Immature natural killer cell (primary cell): ENCODE results near the gene SWAP70. TPM values are rescaled to one million over a fixed set of nuclear protein-coding genes. Genes with fewer than 3 reads are reported as not detected.
"Not testable (repeated sequence)": the region's sequence is repeated elsewhere in the genome, so short reads cannot be mapped to it uniquely, and the experiment has no call there.

Experiments used
- DNase-seq, 3 donors: peaks; one replicate each; pipeline ENCODE4 v3.0.0; 2022; ENCODE audit warnings: mixed read lengths in 1 of 3
- H3K27ac Mint-ChIP-seq, 6 donors: one replicate each; pipeline ENCODE4 v1.8.0; 2020; ENCODE audit warnings: mixed read lengths in 6 of 6, mild to moderate bottlenecking in 5 of 6, inconsistent platforms in 4 of 6, moderate library complexity in 3 of 6
- H3K27me3 Mint-ChIP-seq, 3 donors: one replicate each; pipeline ENCODE4 v1.8.0; 2020 to 2021; ENCODE audit warnings: low read depth in 3 of 3, mild to moderate bottlenecking in 3 of 3, mixed read lengths in 3 of 3, moderate library complexity in 3 of 3, inconsistent platforms in 1 of 3
- H3K36me3 Mint-ChIP-seq, 3 donors: one replicate each; pipeline ENCODE4 v1.8.0; 2020; ENCODE audit warnings: mixed read lengths in 3 of 3, inconsistent platforms in 2 of 3, mild to moderate bottlenecking in 2 of 3
- H3K4me1 Mint-ChIP-seq, 2 donors: one replicate each; pipeline ENCODE4 v1.8.0; 2020; ENCODE audit warnings: inconsistent platforms in 2 of 2, mild to moderate bottlenecking in 2 of 2, mixed read lengths in 2 of 2, moderate library complexity in 1 of 2
- H3K4me3 Mint-ChIP-seq, 5 donors: one replicate each; pipeline ENCODE4 v1.8.0; 2020; ENCODE audit warnings: mild to moderate bottlenecking in 5 of 5, mixed read lengths in 5 of 5, inconsistent platforms in 3 of 5, moderate library complexity in 3 of 5
- H3K9me3 Mint-ChIP-seq, 6 donors: one replicate each; pipeline ENCODE4 v1.8.0; 2020; ENCODE audit warnings: mild to moderate bottlenecking in 6 of 6, mixed read lengths in 6 of 6, inconsistent platforms in 4 of 6, moderate library complexity in 3 of 6
- polyA plus RNA-seq, 3 donors: library from polyadenylated mRNA; unstranded; fragments of 300-500 nt; fragmentation: Illumina TruSeq; gene quantifications; one replicate each; pipeline ENCODE4 v1.2.3, GENCODE V29; 2021

SWAP70 gene
- polyA plus RNA-seq, 3 donors from 2014 or later, result 2.4 to 12.3 (median 9.8) TPM

DNA sequence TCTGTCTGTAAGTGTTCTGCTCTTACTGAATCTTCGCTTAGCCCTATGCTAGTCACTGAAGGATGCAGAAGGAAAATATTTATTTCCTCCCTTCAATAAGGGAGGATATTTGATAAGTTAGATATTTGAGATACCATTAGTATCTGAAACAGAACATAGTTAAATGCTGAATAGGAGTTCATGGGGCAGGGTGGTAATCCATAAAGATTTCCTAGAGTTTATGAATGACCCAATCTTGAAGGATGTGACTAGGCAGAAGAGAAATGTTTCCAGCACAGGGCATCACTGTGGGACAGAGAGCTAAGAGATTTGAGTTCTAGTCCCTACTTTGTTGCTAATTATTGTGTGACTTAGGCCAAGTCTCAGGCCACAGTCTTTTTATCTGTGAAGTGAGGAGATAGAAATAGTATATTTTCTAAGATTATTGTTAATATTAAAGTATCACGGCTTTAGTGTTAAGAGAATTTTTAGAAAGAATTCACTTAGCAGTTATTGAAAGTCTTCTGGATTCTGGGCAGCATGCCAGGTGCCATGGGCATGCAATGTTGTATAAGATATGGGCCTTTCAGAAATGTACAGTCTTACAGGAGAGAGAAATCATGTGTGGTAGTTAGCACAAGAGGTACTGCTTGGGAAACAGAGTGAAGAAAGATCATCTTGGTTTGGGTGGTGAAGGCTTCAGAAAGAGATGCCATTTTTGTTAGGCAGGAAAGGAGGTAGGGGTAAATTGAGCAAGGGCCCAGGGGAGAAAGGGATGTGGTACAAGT is 24.0 kb downstream of the SWAP70 start:
- Mint-ChIP-seq H3K9me3 (no peaks in the 10 kb centered on the region), H3K36me3 (no peaks in the 10 kb centered on the region), H3K27ac (no peak overlapping the region), H3K4me3 (no peak overlapping the region), H3K4me1 (no peaks in the 10 kb centered on the region), H3K27me3 (peaks cover 0 to 2% (median 0%) of the 10 kb centered on the region in 3 donors)
- DNase-seq, result no peak

DNA sequence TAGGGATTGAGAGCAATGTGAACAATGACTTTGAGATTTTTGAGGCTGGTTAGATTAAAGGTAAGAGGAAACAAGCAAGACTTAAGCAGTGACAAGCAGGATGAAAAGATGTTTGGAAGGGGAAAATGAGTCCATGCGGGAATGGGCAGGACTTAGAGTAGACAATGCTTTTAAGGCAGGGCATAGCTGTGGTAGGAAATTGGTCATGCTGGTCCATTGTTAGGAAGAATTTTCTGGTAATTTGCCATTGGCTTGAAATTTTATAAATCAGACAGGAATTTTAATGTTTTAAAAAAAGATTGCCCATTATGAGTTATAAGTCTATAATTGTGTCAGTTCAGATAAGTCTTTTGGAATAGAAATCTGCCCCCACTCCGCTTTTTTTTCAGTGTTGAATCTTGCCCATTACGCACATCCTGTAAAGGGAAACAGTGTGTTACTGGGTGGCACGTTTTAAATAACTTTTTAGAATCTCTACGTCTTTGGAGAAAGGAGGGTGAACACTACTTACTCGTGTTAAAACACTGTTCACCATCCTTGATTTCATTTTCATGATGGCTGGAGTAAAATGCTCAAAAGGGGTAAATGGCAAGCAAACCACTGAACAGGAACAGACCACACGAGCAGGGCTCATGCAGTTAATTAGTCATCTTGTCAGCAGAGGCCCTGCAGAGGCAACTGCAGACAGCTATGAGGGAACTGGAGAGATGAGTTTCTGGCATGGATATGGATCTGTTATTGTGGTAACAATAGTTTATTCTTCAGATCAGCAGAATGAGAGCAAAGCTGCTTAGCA is 25.0 kb downstream of the SWAP70 start:
- no peaks in the 10 kb centered on the region for H3K9me3 Mint-ChIP-seq
- H3K36me3 Mint-ChIP-seq, result no peaks in the 10 kb centered on the region
- no peak overlapping the region for H3K27ac Mint-ChIP-seq
- H3K4me1 Mint-ChIP-seq, result no peaks in the 10 kb centered on the region
- no peak overlapping the region for H3K4me3 Mint-ChIP-seq
- peaks cover 0 to 2% (median 0%) of the 10 kb centered on the region in 3 donors for H3K27me3 Mint-ChIP-seq
- peak; percentile 25 to 37 (median 33) for DNase-seq

DNA sequence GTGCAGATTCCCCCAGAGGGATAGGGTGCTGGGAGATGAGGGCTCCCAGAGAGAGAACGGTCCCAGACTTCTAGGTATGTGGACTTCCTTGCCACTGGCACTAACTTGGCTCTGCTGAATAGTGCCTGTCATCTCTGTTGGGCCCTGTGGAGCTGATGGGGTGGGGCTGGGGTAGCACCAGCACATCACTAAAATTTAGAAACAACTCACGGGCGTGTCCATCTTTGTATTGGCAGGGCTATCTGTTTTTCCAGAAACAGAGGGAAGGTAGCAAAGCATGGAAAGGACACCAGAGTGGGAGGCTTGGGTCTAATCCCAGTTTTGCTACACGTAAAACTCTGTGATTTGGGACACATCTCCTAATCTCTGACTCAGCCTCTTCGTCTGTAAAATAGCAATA is 25.8 kb downstream of the SWAP70 start:
- H3K9me3 Mint-ChIP-seq, result no peaks in the 10 kb centered on the region
- H3K27ac Mint-ChIP-seq, result no peak overlapping the region
- peaks cover 0 to 2% (median 0%) of the 10 kb centered on the region in 3 donors for H3K27me3 Mint-ChIP-seq
- H3K4me3 Mint-ChIP-seq, result no peak overlapping the region
- peaks cover 0 to 7% (median 6%) of the 10 kb centered on the region in 3 donors for H3K36me3 Mint-ChIP-seq
- no peak for DNase-seq
- H3K4me1 Mint-ChIP-seq, result no peaks in the 10 kb centered on the region

DNA sequence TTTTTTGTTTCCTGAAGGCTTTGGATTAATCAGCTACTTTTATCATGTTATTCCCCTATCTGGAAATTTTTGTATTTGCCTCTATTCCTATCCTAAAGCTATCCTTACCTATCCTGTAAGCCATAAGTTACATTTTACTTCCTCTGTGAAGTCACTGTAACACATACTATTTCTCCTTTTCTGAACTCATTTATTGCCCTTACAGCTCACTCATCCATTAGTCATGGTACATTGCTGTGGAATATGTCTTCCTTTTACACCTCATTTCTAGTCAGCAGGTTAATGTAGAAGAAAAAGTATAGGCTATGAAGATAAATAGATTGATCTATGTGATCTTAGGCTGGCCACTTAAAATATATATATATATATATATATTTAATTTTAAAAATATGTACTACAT is 28.0 kb downstream of the SWAP70 start:
- no peak overlapping the region for H3K27ac Mint-ChIP-seq
- no peak for DNase-seq
- no peaks in the 10 kb centered on the region for H3K4me1 Mint-ChIP-seq
- no peak overlapping the region for H3K4me3 Mint-ChIP-seq
- no peaks in the 10 kb centered on the region for H3K27me3 Mint-ChIP-seq
- peaks cover 0 to 17% (median 14%) of the 10 kb centered on the region in 3 donors for H3K36me3 Mint-ChIP-seq
- no peaks in the 10 kb centered on the region for H3K9me3 Mint-ChIP-seq

DNA sequence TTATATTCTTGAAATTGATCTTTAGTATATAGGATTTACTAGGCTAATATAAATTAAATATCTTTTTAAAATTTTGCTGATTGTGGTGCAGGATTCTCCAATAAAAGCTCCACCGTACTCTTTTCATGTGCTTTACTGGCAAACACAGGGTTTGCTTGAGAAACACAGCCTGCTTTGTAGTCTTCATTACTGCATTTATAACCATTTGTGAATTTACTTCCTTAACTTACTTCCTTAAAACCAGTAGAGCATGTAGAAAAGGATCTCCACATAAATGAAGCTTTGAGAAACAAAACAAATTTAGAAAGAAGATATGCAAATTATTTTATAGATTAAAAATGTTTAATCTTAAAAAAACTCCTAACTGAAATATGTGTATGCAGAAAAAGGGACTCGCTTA is 28.8 kb downstream of the SWAP70 start:
- no peak overlapping the region for H3K27ac Mint-ChIP-seq
- H3K9me3 Mint-ChIP-seq, result no peaks in the 10 kb centered on the region
- H3K36me3 Mint-ChIP-seq, result peaks cover 0 to 17% (median 14%) of the 10 kb centered on the region in 3 donors
- H3K4me1 Mint-ChIP-seq, result no peaks in the 10 kb centered on the region
- DNase-seq, result no peak
- H3K27me3 Mint-ChIP-seq, result no peaks in the 10 kb centered on the region
- H3K4me3 Mint-ChIP-seq, result no peak overlapping the region

DNA sequence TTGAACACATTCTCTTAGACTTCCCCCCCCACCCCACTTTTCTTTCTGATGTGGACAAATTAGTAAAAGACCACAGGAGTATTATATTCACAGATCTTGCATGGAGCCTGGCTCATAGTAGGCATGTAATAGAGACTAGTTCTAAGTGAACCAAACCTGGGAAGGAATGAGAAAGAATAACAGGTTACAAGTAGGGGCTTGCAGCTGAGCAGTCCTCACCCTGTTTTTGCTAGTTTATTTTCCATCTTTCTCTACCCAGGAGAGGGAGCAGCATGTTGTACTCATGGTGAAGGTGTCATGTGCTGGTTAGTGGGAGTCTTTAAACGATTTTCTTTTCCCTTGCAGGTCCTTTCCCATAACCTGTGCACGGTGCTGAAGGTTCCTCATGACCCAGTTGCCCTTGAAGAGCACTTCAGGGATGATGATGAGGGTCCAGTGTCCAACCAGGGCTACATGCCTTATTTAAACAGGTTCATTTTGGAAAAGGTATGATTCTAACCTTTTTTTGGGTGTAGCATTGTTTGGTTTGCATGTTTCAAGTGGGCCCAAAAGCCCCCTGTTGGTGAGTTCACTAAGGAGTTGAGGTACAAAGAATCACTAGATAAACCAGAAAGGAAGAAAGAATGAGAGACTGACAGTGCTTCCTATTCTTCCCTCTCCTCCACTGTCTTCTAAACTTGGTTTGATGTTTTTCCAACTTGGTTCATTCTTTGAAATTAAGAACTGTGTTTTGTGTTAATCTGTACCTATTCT is 30.1 kb downstream of the SWAP70 start:
- Mint-ChIP-seq H3K9me3 (no peaks in the 10 kb centered on the region), H3K36me3 (peaks cover 0 to 17% (median 14%) of the 10 kb centered on the region in 3 donors), H3K4me1 (peaks cover 3 to 6% of the 10 kb centered on the region in 2 donors), H3K27ac (no peak overlapping the region), H3K27me3 (no peaks in the 10 kb centered on the region), H3K4me3 (no peak overlapping the region)
- DNase-seq, result no peak

DNA sequence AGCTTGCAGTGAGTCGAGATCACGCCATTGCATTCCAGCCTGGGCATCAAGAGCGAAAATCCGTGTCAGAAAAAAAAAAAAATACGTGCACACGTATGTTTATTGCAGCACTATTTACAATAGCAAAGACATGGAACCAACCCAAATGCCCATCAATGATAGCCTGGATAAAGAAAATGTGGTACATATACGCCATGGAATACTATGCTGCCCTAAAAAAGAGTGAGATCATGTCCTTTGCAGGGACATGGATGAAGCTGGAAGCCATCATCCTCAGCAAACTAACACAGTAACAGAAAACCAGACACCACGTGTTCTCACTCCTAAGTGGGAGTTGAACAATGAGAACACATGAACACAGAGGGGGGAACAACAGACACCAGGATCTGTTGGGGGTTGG is 31.4 kb downstream of the SWAP70 start:
- H3K27ac Mint-ChIP-seq, H3K4me1 Mint-ChIP-seq, DNase-seq, H3K9me3 Mint-ChIP-seq, H3K4me3 Mint-ChIP-seq, H3K27me3 Mint-ChIP-seq: not testable (repeated sequence)
- H3K36me3 Mint-ChIP-seq, result peaks cover 0 to 17% (median 14%) of the 10 kb centered on the region in 3 donors

DNA sequence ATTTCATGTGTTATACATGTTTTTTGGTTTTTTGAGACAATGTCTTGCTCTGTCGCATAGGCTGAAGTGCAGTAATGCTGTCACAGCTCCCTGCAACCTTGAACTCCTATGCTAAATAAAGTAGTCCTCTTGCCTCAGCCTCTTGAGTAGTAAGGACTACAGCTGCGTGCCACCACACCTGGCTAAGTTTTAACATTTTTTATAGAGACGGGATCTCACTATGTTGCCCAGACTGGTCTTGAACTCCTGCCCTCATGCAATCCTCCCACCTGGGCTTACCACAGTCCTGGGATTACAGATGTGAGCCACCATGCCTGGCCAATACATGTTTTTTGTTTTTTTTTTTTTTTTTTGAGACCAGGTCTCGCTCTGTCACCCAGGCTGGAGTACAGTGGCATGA is 33.9 kb downstream of the SWAP70 start:
- Mint-ChIP-seq H3K4me3 (no peak overlapping the region), H3K4me1 (peaks cover 10 to 20% of the 10 kb centered on the region in 2 donors), H3K9me3 (no peaks in the 10 kb centered on the region), H3K27me3 (no peaks in the 10 kb centered on the region), H3K27ac (no peak overlapping the region), H3K36me3 (peaks cover 0 to 17% (median 14%) of the 10 kb centered on the region in 3 donors)
- DNase-seq, result no peak

DNA sequence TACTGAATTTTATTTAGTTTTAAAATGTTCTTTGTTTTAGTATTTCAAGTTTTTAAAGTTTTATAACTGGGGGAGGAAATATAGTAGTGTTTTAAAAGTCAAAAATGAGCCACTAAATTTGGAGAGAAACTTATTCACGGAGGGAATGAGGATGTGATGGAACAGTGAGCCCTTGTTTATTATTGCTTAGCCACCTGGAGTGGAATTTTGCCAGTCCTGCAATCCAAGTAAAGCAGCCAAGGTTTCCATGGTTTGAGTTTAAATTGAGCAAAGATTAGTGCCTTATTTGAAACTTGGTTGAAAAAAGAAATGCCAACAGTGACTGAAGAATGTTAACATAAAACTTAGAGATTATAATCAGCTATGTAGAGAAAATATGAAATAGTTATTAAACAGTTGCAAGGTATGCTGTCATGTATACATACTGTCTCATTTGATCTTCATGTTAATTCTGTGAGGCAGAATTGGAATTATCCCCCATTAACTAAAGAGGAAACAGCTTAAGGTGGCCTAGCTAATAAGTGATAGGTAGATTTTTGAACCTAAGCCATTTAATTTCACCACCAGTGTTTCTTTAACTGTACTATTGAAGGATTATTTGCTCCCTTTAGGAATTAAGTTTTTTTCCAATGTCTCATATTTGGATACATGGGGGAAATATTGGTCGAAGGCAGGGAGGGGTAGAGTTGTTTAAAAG is 36.4 kb downstream of the SWAP70 start:
- DNase-seq, result no peak
- Mint-ChIP-seq H3K36me3 (peaks cover 0 to 8% (median 6%) of the 10 kb centered on the region in 3 donors), H3K4me1 (peaks cover 20 to 31% of the 10 kb centered on the region in 2 donors), H3K27me3 (no peaks in the 10 kb centered on the region), H3K27ac (no peak overlapping the region), H3K4me3 (no peak overlapping the region), H3K9me3 (no peaks in the 10 kb centered on the region)

DNA sequence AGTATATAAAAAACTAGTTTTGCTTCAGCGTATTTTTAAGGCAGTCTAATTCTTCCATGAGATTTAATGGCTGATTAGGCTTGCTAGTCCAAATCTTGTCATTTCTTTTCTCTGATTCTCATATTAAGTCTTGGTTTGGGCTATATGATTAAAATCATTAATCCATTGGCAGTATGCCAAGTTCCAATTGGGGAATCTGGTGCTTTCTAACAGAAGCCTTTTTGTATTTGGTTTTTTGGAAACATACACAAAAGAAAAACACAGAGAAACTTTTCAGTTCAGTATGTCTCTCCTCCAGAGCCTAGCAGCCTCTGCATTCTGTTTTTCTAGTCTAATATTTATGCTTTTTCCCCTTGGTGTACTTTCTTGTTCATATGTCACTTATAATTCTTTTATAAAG is 37.9 kb downstream of the SWAP70 start:
- Mint-ChIP-seq H3K27me3 (no peaks in the 10 kb centered on the region), H3K4me1 (peaks cover 20 to 31% of the 10 kb centered on the region in 2 donors), H3K9me3 (no peaks in the 10 kb centered on the region), H3K4me3 (no peak overlapping the region), H3K36me3 (no peaks in the 10 kb centered on the region), H3K27ac (peak overlapping the region in 3 of 6 donors; percentile 36 to 75 (median 68))
- DNase-seq, result no peak

DNA sequence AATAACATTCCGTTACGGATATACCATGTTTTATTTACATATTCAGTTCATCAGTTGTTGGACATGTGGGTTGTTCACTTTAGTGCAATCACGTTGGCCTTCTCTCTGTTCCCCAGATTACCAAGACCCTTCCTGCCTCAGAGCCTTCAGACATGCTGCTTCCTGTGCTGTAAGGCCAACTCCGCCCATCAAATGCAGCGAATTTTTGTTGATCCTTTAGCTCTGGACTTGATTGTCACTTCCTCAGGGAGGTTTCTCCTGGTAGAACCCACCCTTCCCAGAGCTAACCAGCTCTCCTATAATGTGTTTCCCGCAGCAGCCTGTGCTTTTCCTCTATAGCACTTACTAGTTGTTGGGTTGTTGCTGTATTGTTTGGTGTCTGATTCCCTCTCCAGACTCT is 39.4 kb downstream of the SWAP70 start:
- no peak for DNase-seq
- Mint-ChIP-seq H3K36me3 (no peaks in the 10 kb centered on the region), H3K4me1 (peaks cover 21 to 31% of the 10 kb centered on the region in 2 donors), H3K9me3 (no peaks in the 10 kb centered on the region), H3K27ac (peak overlapping the region in 3 of 6 donors; percentile 2 to 64 (median 37)), H3K27me3 (no peaks in the 10 kb centered on the region), H3K4me3 (no peak overlapping the region)

DNA sequence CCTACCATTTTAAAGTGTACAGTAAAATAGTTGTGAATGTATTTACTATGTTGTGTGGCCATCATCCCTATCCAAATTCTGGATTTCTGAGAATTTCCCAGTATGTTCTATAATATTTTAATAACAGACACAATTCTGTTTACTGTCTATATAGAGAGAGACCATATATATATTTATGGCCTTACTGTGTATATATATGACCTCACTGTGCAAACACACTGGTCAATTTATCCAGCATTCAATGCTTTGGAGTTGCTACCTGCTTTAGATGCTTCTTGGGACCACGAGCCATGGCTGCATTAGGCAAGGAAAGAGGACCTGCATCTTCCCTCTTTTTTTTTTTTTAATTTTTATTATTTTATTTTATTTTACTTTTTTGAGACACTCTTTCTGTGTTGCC is 40.2 kb downstream of the SWAP70 start:
- Mint-ChIP-seq H3K9me3 (no peaks in the 10 kb centered on the region), H3K4me1 (peaks cover 22 to 24% of the 10 kb centered on the region in 2 donors), H3K27ac (peak overlapping the region in 1 of 6 donors; percentile 23), H3K4me3 (no peak overlapping the region), H3K27me3 (no peaks in the 10 kb centered on the region), H3K36me3 (no peaks in the 10 kb centered on the region)
- no peak for DNase-seq

DNA sequence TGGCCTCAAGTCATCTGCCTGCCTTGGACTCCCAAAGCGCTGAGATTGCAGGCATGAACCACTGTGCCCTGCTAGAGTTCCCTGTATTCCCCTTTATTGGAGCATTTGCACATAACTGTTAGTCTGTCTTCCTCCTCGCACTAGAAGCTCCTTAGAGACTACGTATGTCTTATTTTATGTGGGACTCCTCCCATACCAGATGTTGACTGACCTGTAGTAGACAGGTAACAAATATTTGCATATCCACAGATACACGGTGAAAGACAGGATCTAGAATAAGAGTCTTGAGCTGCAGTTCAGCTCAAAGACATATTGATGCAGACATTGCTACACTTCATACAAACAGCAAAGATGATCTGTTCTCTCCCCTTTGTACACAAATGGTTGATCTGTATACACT is 40.7 kb downstream of the SWAP70 start:
- no peak for DNase-seq
- H3K27me3 Mint-ChIP-seq, result no peaks in the 10 kb centered on the region
- H3K9me3 Mint-ChIP-seq, result no peaks in the 10 kb centered on the region
- no peak overlapping the region for H3K27ac Mint-ChIP-seq
- no peak overlapping the region for H3K4me3 Mint-ChIP-seq
- H3K4me1 Mint-ChIP-seq, result peaks cover 21 to 22% of the 10 kb centered on the region in 2 donors
- H3K36me3 Mint-ChIP-seq, result no peaks in the 10 kb centered on the region
